Measurements from ENCODE around the gene MAD2L2.

DNA sequence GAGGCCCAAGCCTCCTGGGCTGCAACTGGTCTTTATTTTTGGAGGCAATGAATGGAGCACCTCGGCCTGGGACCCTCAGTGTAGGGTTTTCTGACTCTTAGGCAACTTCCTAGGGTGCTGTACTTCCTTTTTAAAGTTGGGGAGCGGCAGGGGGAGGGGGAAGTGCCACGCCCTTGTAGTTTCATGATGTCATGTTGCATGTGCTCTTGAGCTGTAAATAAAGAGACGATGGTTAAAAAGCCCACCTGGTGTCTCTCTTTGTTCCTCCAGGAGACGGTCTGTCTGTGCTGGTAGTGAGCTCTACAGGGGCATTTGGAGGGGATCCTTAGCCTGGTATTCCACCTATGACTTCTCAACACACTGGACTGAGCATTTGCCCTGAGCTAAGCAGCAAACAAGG, 44.7 kb upstream of the MAD2L2 start:
- TF ChIP-seq PRRX2 (CRISPR knock-in tag; IDR thresholded peaks at IDR 0.05) (no peak), NFE2L1 (CRISPR knock-in tag; IDR thresholded peaks at IDR 0.05) (no peak), NR2C2 (CRISPR knock-in tag; IDR thresholded peaks at IDR 0.05) (no peak), FOXP1 (CRISPR knock-in tag; IDR thresholded peaks at IDR 0.05; ENCODE audit: borderline replicate concordance) (no peak), ZNF423 (CRISPR knock-in tag; IDR thresholded peaks at IDR 0.05) (no peak), MXD4 (CRISPR knock-in tag; IDR thresholded peaks at IDR 0.05; ENCODE audit: borderline replicate concordance) (no peak), USF2 (CRISPR knock-in tag; IDR thresholded peaks at IDR 0.05) (no peak), ETV6 (CRISPR knock-in tag; IDR thresholded peaks at IDR 0.05) (no peak), KAT7 (CRISPR knock-in tag; IDR thresholded peaks at IDR 0.05; ENCODE audit: borderline replicate concordance) (no peak), SP1 (CRISPR knock-in tag; conservative IDR thresholded peaks at IDR 0.05) (no peak), RELA (CRISPR knock-in tag; IDR thresholded peaks at IDR 0.05; ENCODE audit: borderline replicate concordance) (no peak)
- TF ChIP-seq, protein P1, sequence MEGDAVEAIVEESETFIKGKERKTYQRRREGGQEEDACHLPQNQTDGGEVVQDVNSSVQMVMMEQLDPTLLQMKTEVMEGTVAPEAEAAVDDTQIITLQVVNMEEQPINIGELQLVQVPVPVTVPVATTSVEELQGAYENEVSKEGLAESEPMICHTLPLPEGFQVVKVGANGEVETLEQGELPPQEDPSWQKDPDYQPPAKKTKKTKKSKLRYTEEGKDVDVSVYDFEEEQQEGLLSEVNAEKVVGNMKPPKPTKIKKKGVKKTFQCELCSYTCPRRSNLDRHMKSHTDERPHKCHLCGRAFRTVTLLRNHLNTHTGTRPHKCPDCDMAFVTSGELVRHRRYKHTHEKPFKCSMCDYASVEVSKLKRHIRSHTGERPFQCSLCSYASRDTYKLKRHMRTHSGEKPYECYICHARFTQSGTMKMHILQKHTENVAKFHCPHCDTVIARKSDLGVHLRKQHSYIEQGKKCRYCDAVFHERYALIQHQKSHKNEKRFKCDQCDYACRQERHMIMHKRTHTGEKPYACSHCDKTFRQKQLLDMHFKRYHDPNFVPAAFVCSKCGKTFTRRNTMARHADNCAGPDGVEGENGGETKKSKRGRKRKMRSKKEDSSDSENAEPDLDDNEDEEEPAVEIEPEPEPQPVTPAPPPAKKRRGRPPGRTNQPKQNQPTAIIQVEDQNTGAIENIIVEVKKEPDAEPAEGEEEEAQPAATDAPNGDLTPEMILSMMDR (IDR thresholded peaks at IDR 0.05) = no peak
- TF ChIP-seq, protein P2, sequence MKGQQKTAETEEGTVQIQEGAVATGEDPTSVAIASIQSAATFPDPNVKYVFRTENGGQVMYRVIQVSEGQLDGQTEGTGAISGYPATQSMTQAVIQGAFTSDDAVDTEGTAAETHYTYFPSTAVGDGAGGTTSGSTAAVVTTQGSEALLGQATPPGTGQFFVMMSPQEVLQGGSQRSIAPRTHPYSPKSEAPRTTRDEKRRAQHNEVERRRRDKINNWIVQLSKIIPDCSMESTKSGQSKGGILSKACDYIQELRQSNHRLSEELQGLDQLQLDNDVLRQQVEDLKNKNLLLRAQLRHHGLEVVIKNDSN (CRISPR knock-in tag; IDR thresholded peaks at IDR 0.05) = no peak
